GM12865 (cell line): ENCODE results near the gene ZC3H7B.

Source experiments
- DNase-seq: peaks from one replicate; pipeline ENCODE4 v3.0.0; 2010; ENCODE audit warnings: low read depth
- H3K4me3 ChIP-seq: 2 replicates; pipeline ENCODE4 v1.5.1; 2011; ENCODE audit warnings: mild to moderate bottlenecking, low read depth, low read length, control low read depth
- TF ChIP-seq, protein P1 (sequence below): IDR thresholded peaks from 2 replicates; pipeline ENCODE4 v1.5.1; 2011; ENCODE audit warnings: low read length, control low read depth, low read depth, inconsistent platforms; ENCODE audit not compliant: insufficient read depth; ENCODE audit errors: missing control alignments

Gene ZC3H7B

DNA sequence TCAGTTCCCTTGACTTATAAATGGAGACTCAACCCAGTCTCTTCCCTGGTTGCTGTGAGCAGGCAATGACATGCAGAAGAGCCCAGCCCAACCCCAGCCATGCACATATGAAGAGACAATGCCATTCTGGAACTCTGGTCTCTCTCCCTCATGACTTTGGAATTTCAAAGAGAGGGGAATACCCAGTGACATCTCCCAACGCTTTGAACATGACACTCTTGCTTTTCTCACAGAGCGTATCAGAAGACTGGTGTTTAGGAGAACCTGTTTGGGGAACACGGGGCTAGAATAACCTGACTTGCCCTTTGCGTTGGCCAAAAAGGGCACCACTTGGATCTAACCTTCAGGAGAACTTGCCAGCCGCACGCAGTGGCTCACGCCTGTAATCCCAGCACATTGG lies 28.2 kb upstream of the ZC3H7B start:
- H3K4me3 ChIP-seq = no peak overlapping the region
- no peak for DNase-seq
- TF ChIP-seq, protein P1, sequence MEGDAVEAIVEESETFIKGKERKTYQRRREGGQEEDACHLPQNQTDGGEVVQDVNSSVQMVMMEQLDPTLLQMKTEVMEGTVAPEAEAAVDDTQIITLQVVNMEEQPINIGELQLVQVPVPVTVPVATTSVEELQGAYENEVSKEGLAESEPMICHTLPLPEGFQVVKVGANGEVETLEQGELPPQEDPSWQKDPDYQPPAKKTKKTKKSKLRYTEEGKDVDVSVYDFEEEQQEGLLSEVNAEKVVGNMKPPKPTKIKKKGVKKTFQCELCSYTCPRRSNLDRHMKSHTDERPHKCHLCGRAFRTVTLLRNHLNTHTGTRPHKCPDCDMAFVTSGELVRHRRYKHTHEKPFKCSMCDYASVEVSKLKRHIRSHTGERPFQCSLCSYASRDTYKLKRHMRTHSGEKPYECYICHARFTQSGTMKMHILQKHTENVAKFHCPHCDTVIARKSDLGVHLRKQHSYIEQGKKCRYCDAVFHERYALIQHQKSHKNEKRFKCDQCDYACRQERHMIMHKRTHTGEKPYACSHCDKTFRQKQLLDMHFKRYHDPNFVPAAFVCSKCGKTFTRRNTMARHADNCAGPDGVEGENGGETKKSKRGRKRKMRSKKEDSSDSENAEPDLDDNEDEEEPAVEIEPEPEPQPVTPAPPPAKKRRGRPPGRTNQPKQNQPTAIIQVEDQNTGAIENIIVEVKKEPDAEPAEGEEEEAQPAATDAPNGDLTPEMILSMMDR = no peak

DNA sequence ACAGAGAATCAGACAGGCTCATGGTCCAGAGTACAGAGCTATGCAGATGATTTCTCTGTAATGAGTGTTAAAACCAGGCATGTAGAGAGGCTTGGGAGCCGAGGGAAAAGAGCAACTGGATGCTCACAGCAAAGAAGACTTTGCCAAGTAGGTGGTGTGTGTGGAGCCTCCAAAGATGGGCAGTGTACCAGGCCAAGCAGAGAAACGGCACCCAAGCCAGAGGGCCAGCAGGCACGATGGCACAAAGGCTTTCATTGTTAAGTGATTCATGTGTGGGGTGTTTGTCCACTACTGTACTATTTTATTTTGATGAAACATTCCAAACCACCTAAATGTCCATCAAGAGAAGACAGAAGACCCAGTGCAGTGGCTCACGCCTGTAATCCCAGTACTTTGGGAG lies 26.5 kb upstream of the ZC3H7B start:
- H3K4me3 ChIP-seq = no peak overlapping the region
- TF ChIP-seq, protein P1 = no peak
- no peak for DNase-seq

DNA sequence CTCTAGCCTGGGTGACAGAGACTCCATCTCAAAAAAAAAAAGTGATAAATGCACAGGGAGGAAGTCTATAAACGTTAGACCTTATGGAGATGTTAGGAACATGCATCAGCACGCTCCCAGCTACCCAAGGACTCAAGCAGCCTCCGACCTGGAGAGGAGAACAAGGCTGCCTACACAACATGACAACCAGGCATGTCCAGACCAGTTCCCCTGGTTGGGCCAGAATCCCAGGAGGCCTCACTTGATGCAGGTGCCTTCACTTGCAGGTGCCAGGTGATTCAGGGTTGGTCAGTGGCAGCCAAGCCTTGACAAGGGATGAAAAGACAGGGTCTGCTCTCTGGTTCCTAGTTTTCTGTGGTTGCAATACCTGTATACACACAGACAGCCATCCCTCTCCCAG lies 21.3 kb upstream of the ZC3H7B start:
- DNase-seq = no peak
- H3K4me3 ChIP-seq = no peak overlapping the region
- TF ChIP-seq, protein P1 = no peak

DNA sequence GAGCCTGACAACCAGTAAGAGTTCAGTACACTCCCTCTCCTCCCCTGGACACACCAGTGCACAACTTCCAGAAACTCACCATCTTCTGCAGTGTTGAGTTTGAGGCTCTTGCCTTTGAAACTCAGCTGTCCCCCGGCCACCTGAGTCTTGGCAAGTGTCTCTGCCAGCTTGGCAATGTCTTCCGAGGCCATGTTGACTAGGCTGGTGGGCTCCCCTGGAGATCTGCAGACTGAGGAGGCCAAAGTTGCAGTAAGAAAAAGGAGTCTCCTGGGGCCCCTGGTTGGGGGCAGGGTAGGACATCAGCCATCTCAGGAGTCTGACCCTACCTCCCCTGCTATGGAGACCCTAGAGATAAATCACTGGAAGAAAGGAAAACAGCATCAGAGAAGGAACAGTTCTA lies 20.5 kb upstream of the ZC3H7B start:
- no peak for DNase-seq
- TF ChIP-seq, protein P1 = no peak
- H3K4me3 ChIP-seq = no peak overlapping the region

DNA sequence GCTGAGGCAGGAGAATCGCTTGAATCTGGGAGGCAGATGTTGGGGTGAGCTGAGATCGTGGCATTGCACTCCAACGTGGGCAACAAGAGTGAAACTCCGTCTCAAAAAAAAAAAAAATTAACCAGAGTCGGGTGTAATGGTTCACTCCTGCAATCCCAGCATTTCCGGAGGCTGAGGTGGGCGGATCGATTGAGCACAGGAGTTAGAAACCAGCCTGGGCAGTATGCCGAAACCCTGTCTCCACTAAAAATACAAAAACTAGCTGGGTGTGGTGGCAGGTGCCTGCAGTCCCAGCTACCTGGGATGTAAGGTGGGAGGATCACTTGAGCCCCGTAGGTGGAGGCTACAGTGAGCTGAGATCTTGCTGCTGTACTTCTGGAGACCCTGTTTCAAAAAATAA lies 16.9 kb upstream of the ZC3H7B start:
- no peak overlapping the region for H3K4me3 ChIP-seq
- DNase-seq = no peak
- TF ChIP-seq, protein P1 = no peak

DNA sequence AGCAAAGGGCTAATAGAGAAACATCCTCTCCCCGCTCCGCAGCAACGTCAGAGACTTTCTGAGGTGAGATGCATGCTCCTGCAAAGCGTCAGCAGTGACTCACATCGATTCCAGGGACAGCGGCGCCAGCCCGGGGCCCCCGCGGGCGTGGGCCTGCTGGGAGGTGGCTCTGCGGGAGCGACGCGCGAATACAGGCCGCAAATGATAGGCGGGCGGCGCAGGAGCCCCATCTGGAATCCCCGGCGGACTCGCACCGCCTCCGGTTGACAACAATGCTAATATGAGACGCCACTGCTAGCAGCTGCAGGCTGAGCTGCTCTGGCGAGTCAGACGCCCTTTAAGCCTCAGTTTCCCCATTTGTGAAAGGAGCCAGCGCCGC lies 15.9 kb upstream of the ZC3H7B start:
- TF ChIP-seq, protein P1 = no peak
- peak; percentile 77 for DNase-seq
- peak overlapping the region; percentile 99 for H3K4me3 ChIP-seq

DNA sequence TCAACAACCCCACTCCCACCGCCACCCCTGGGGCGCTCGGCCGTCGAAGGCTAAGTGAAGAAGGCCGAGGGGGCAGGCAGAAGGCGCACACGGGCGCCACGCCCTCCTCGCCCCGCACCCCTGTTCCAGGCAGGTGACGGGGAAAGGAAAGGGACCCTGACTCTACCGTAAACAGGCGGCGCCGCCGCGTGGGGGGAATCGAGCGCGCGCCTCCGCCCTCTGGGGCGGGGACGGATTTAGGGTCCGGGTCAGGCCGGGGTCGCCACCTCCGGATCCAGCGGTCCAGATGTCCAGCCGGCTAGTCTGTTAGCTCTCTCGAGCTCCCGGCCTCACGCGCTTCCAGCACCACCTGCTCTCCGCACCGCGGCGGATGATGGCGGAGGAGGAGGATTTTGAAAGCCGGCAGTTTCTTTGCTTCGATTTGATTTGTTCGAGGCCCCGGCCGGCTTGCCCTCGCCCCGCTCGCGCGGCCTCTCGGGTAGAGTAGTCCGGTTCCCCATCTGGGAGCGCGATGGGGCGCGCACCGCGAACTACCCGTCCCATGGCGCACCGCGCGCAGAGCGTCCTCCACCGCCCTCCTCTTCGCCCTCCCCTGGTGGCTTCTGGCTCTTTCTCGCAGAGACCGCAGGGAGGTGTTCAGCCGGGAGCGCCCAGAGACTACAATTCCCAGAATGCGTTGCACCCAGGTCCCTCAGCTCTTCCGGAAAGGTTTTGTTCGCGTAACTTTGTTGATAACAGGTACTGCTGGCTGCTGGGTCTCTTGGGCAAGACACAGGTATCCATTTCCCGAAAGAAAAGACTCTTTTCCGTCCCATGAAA lies 15.3 kb upstream of the ZC3H7B start, which contains the start of gene RANGAP1:
Gene RANGAP1 (minus strand): TSS at position 368 of the 819 bp plus-strand sequence. CDS start 5,143 bp downstream, outside the sequence.
- TF ChIP-seq, protein P1 = peak; percentile 16
- H3K4me3 ChIP-seq = peak within 1 kb of the TSS; percentile 99
- DNase-seq = peak; percentile 99
